Upper lobe of left lung (tissue), 4 donors: ENCODE measurements around the gene HSF2.

Source experiments
- CTCF ChIP-seq, 6 experiments: fragments of 450-650 bp in 4 of 6; fragments of 200-600 bp in 2 of 6; sonication (generic) in 2 of 6; IDR thresholded peaks; one replicate each; pipeline ENCODE4 v1.5.1; 2016 to 2019; ENCODE audit warnings: antibody characterized with exemption in 6 of 6
- EP300 ChIP-seq, 4 donors: sonication (generic); formaldehyde crosslinking; IDR thresholded peaks; one replicate each; pipeline ENCODE4 v1.5.1; 2017; ENCODE audit warnings: antibody characterized with exemption in 4 of 4, control low read depth in 2 of 4
- POLR2A ChIP-seq, 4 donors: fragments of 450-650 bp; IDR thresholded peaks; one replicate each; pipeline ENCODE4 v1.5.1; 2016 to 2017; ENCODE audit warnings: antibody characterized with exemption in 4 of 4, mild to moderate bottlenecking in 2 of 4
- POLR2AphosphoS5 ChIP-seq, 2 donors: sonication (generic); formaldehyde crosslinking; IDR thresholded peaks; one replicate each; pipeline ENCODE4 v1.5.1; 2017; ENCODE audit warnings: antibody characterized with exemption in 2 of 2

- TF ChIP-seq POLR2A (IDR thresholded peaks at IDR 0.05) (no peak), POLR2AphosphoS5 (IDR thresholded peaks at IDR 0.05) (no peak), CTCF (IDR thresholded peaks at IDR 0.05) (no peak), EP300 (IDR thresholded peaks at IDR 0.05) (no peak)
Measured at GRCh38 chr6:122449069-122449468, 49.6 kb downstream of the HSF2 start.
